H9 (cell line): ENCODE data around the gene PPP1R1B. TPM values are rescaled to one million over a fixed set of nuclear protein-coding genes. Genes with fewer than 3 reads are reported as not detected.
A peak's percentile ranks its signal among the peaks of the same experiment; 100 is the strongest.

ENCODE experiments used
- DNase-seq: peaks from one replicate; pipeline ENCODE4 v3.0.0-alpha.2; 2017
- H2AFZ ChIP-seq: one replicate; pipeline ENCODE4 v1.6.1; 2013; ENCODE audit warnings: mild to moderate bottlenecking, low read length, control low read depth, moderate library complexity
- H2AK5ac ChIP-seq: 2 replicates; pipeline ENCODE4 v1.6.1; 2013; ENCODE audit warnings: low read length, control low read depth, mixed read lengths; ENCODE audit not compliant: insufficient read length
- H2BK120ac ChIP-seq: one replicate; pipeline ENCODE4 v1.6.1; 2013; ENCODE audit warnings: low read depth, mild to moderate bottlenecking, low read length, control low read depth, inconsistent platforms; ENCODE audit not compliant: poor library complexity, severe bottlenecking
- H2BK12ac ChIP-seq: 2 replicates; pipeline ENCODE4 v1.6.1; 2013; ENCODE audit warnings: low read length, control low read depth, mixed read lengths, low read depth; ENCODE audit not compliant: insufficient read length
- H2BK15ac ChIP-seq: 2 replicates; pipeline ENCODE4 v1.6.1; 2013; ENCODE audit warnings: low read depth, low read length, control low read depth
- H2BK20ac ChIP-seq: one replicate; pipeline ENCODE4 v1.6.1; 2013; ENCODE audit warnings: low read depth, mild to moderate bottlenecking, low read length, control low read depth, inconsistent platforms; ENCODE audit not compliant: poor library complexity, severe bottlenecking
- H2BK5ac ChIP-seq: 2 replicates; pipeline ENCODE4 v1.6.1; 2013; ENCODE audit warnings: low read length, control low read depth, mixed read lengths; ENCODE audit not compliant: insufficient read length
- H3K14ac ChIP-seq: 2 replicates; pipeline ENCODE4 v1.6.1; 2013; ENCODE audit warnings: low read length, control low read depth; ENCODE audit not compliant: insufficient read depth
- H3K18ac ChIP-seq: 2 replicates; pipeline ENCODE4 v1.6.1; 2013; ENCODE audit warnings: low read depth, mild to moderate bottlenecking, mixed read lengths, low read length, control low read depth; ENCODE audit not compliant: insufficient read length
- H3K23ac ChIP-seq: 2 replicates; pipeline ENCODE4 v1.6.1; 2013; ENCODE audit warnings: low read length, control low read depth, mixed read lengths, low read depth; ENCODE audit not compliant: insufficient read length
- H3K23me2 ChIP-seq: 2 replicates; pipeline ENCODE4 v1.6.1; 2013; ENCODE audit warnings: low read depth, mild to moderate bottlenecking, mixed read lengths, low read length, control low read depth; ENCODE audit not compliant: insufficient read length, poor library complexity, severe bottlenecking
- H3K27ac ChIP-seq: 2 replicates; pipeline ENCODE4 v1.5.1; 2013; ENCODE audit warnings: low read length, control low read depth, mixed read lengths, low read depth; ENCODE audit not compliant: insufficient read length
- H3K27me3 ChIP-seq: 2 replicates; pipeline ENCODE4 v1.6.1; 2013; ENCODE audit warnings: low read length, control low read depth, inconsistent platforms; ENCODE audit not compliant: insufficient read depth
- H3K4ac ChIP-seq: 2 replicates; pipeline ENCODE4 v1.6.1; 2013; ENCODE audit warnings: low read depth, mild to moderate bottlenecking, control low read depth, inconsistent platforms, low read length, moderate library complexity
- H3K4me1 ChIP-seq: 2 replicates; pipeline ENCODE4 v1.6.1; 2013; ENCODE audit warnings: low read length, control low read depth, inconsistent platforms; ENCODE audit not compliant: insufficient read depth
- H3K4me2 ChIP-seq: 2 replicates; pipeline ENCODE4 v1.6.1; 2013; ENCODE audit warnings: low read length, control low read depth, mixed read lengths; ENCODE audit not compliant: insufficient read length, insufficient read depth
- H3K56ac ChIP-seq: 2 replicates; pipeline ENCODE4 v1.6.1; 2013; ENCODE audit warnings: low read depth, mild to moderate bottlenecking, mixed read lengths, low read length, control low read depth; ENCODE audit not compliant: insufficient read length
- H3K79me1 ChIP-seq: 2 replicates; pipeline ENCODE4 v1.6.1; 2013; ENCODE audit warnings: low read depth, mild to moderate bottlenecking, moderate library complexity, low read length, control low read depth, inconsistent platforms; ENCODE audit not compliant: insufficient read depth, poor library complexity, severe bottlenecking
- H3K79me2 ChIP-seq: 2 replicates; pipeline ENCODE4 v1.6.1; 2013; ENCODE audit warnings: low read length, control low read depth, inconsistent platforms; ENCODE audit not compliant: insufficient read depth
- H3K9ac ChIP-seq: 2 replicates; pipeline ENCODE4 v1.6.1; 2013; ENCODE audit warnings: low read length, control low read depth, mixed read lengths; ENCODE audit not compliant: insufficient read length; ENCODE audit errors: extremely low read depth
- H3K9me3 ChIP-seq: one replicate; pipeline ENCODE4 v1.6.1; 2013; ENCODE audit warnings: low read depth, low read length, inconsistent platforms; ENCODE audit not compliant: control insufficient read depth
- H3T11ph ChIP-seq: one replicate; pipeline ENCODE4 v1.6.1; 2013; ENCODE audit warnings: mild to moderate bottlenecking, low read length, control low read depth, inconsistent platforms
- H4K20me1 ChIP-seq: one replicate; pipeline ENCODE4 v1.6.1; 2013; ENCODE audit not compliant: control insufficient read depth, insufficient read length, insufficient read depth
- H4K5ac ChIP-seq: 2 replicates; pipeline ENCODE4 v1.6.1; 2013; ENCODE audit warnings: low read depth, mild to moderate bottlenecking, mixed read lengths, low read length, control low read depth; ENCODE audit not compliant: insufficient read length
- H4K8ac ChIP-seq: replicated peaks from 2 replicates; pipeline ENCODE4 v1.6.1; 2013; ENCODE audit warnings: low read length, control low read depth, mixed read lengths, low read depth; ENCODE audit not compliant: insufficient read length
- H4K91ac ChIP-seq: 2 replicates; pipeline ENCODE4 v1.6.1; 2013; ENCODE audit warnings: low read depth, mild to moderate bottlenecking, moderate library complexity, mixed read lengths, low read length, control low read depth; ENCODE audit not compliant: insufficient read length
- H3K27ac Mint-ChIP-seq, 3 experiments: 2 replicates in 2 of 3; 3 replicates in 1 of 3; pipeline ENCODE4 v1.8.0; 2020 to 2021; ENCODE audit warnings: mixed read lengths in 3 of 3, mild to moderate bottlenecking in 1 of 3, moderate library complexity in 1 of 3
- H3K27me3 Mint-ChIP-seq: 2 replicates; pipeline ENCODE4 v1.8.0; 2021; ENCODE audit warnings: low read depth, mild to moderate bottlenecking, moderate library complexity, mixed read lengths
- H3K36me3 Mint-ChIP-seq, 3 experiments: 2 replicates in 2 of 3; 3 replicates in 1 of 3; pipeline ENCODE4 v1.8.0; 2020 to 2021; ENCODE audit warnings: low read depth in 3 of 3, mixed read lengths in 3 of 3; ENCODE audit not compliant: insufficient read depth in 1 of 3
- H3K4me1 Mint-ChIP-seq, 2 experiments: 2 replicates each; pipeline ENCODE4 v1.8.0; 2020; ENCODE audit warnings: mixed read lengths in 2 of 2
- H3K4me3 Mint-ChIP-seq, 2 experiments: 2 replicates in 1 of 2; 3 replicates in 1 of 2; pipeline ENCODE4 v1.8.0; 2020 to 2021; ENCODE audit warnings: mild to moderate bottlenecking in 2 of 2, mixed read lengths in 2 of 2, moderate library complexity in 1 of 2
- H3K9me3 Mint-ChIP-seq, 2 experiments: 2 replicates in 1 of 2; 3 replicates in 1 of 2; pipeline ENCODE4 v1.8.0; 2020; ENCODE audit warnings: mild to moderate bottlenecking in 2 of 2, mixed read lengths in 2 of 2, moderate library complexity in 1 of 2
- WGBS: extraction: QIAGEN DNeasy Blood & Tissue Kit; methylation state at CpG from one replicate; pipeline ENCODE4 v1.1.7; 2013; ENCODE audit warnings: missing lambda C conversion rate, low lambda C conversion rate, mixed read lengths; ENCODE audit not compliant: insufficient read length; ENCODE audit errors: extremely low coverage; 5-methylcytosine and 5-hydroxymethylcytosine counted together
- total RNA-seq: library from RNA; stranded (reverse); gene quantifications from 2 replicates; pipeline ENCODE4 v1.2.1, GENCODE V29; 2021
- TF ChIP-seq, protein P1 (sequence below): fragments of 200-600 bp; sonication (generic); conservative IDR thresholded peaks from 3 replicates; pipeline ENCODE4 v1.8.0; 2021; ENCODE audit warnings: antibody characterized with exemption, mild to moderate bottlenecking

PPP1R1B gene
- total RNA-seq, 1 experiment from 2014 or later: 15.5 TPM

DNA sequence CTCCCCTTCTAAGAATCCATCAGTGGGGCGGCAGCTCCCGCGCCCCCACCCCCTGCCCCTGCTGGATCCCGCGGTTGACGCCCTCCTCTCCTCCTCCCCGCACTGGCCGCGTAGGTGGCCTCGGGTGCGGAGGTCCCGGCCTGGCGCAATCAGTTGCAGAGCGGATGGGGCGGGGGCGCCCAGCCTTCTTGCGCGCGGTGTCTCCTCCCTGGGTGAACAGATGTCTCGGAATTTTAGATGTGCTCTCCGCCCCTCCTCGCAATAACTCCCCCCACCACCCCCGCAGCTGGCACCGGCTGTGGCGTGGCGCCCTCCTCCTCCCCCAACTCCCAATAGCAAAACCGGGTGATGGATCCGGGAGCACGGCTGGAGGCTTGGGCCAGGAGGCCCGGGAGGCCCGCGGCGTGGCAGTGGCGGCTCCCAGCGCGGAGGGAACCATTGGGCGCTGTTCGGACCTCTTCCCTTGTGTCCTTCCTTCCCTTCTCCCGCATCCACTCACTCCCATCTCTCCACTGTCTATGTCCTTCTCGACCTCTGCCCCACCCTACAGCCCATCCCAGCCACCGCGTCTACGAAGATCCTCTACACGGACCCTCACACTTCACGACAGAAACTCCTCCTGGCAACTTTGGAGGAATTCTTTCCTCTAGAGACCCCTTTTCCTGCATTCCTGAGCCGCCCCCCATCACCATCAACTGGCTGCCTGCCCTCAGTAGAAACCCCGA lies 30.0 kb upstream of the PPP1R1B start:
- H3K4me1 Mint-ChIP-seq: peaks cover 24 to 63% of the 10 kb centered on the region in 2 experiments
- peaks cover 2% of the 10 kb centered on the region for H4K20me1 ChIP-seq
- peak overlapping the region in 1 of 2 experiments; percentile 71; a peak in 3 of 5 replicates for H3K4me3 Mint-ChIP-seq
- no peak overlapping the region for H2BK15ac ChIP-seq
- H3K14ac ChIP-seq: no peak overlapping the region
- H4K91ac ChIP-seq: no peak overlapping the region
- H3K4me1 ChIP-seq: peaks cover 5% of the 10 kb centered on the region; the same call in 1 of the 2 replicates
- no peaks in the 10 kb centered on the region for H3K79me1 ChIP-seq
- no peak overlapping the region for H3K27ac ChIP-seq
- WGBS: no CpG with 5 or more reads among the region's 47 CpGs
- no peaks in the 10 kb centered on the region for H3K9me3 ChIP-seq
- H3K9me3 Mint-ChIP-seq: peaks cover 4% of the 10 kb centered on the region in 2 experiments; a peak in 2 of 5 replicates
- no peak overlapping the region for H3K4ac ChIP-seq
- no peak for DNase-seq
- peaks cover 79% of the 10 kb centered on the region for H3K27me3 ChIP-seq
- no peak overlapping the region for H4K5ac ChIP-seq
- no peaks in the 10 kb centered on the region for H3K36me3 Mint-ChIP-seq
- H3K23me2 ChIP-seq: peaks cover 3% of the 10 kb centered on the region
- no peak overlapping the region for H2BK5ac ChIP-seq
- H2BK12ac ChIP-seq: no peak overlapping the region
- H3K9ac ChIP-seq: no peak overlapping the region
- H2AK5ac ChIP-seq: no peak overlapping the region
- H3K27ac Mint-ChIP-seq: no peak overlapping the region
- no peak overlapping the region for H2AFZ ChIP-seq
- no peak overlapping the region for H3T11ph ChIP-seq
- no peak overlapping the region for H4K8ac ChIP-seq
- no peaks in the 10 kb centered on the region for H3K79me2 ChIP-seq
- H3K18ac ChIP-seq: no peak overlapping the region
- H3K4me2 ChIP-seq: peak overlapping the region; percentile 2
- no peak overlapping the region for H2BK20ac ChIP-seq
- peaks cover 100% of the 10 kb centered on the region for H3K27me3 Mint-ChIP-seq
- TF ChIP-seq, protein P1, sequence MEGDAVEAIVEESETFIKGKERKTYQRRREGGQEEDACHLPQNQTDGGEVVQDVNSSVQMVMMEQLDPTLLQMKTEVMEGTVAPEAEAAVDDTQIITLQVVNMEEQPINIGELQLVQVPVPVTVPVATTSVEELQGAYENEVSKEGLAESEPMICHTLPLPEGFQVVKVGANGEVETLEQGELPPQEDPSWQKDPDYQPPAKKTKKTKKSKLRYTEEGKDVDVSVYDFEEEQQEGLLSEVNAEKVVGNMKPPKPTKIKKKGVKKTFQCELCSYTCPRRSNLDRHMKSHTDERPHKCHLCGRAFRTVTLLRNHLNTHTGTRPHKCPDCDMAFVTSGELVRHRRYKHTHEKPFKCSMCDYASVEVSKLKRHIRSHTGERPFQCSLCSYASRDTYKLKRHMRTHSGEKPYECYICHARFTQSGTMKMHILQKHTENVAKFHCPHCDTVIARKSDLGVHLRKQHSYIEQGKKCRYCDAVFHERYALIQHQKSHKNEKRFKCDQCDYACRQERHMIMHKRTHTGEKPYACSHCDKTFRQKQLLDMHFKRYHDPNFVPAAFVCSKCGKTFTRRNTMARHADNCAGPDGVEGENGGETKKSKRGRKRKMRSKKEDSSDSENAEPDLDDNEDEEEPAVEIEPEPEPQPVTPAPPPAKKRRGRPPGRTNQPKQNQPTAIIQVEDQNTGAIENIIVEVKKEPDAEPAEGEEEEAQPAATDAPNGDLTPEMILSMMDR: no peak
- no peak overlapping the region for H3K23ac ChIP-seq
- H3K56ac ChIP-seq: no peak overlapping the region
- no peak overlapping the region for H2BK120ac ChIP-seq
